ENCODE data around the gene EEF1AKMT2. TPM values are rescaled to one million over a fixed set of nuclear protein-coding genes. Genes with fewer than 3 reads are reported as not detected.

The EEF1AKMT2 gene
- total RNA-seq, 1 experiment from 2014 or later: 13.0 TPM

GRCh38 chr10:124717911-124718741 lies 73.6 kb downstream of the EEF1AKMT2 start:
- no peak for TF ChIP-seq CTCF (IDR thresholded peaks at IDR 0.05; ENCODE audit: unreplicated experiment)
- DNase-seq: peak; percentile 29
- H3K36me3 Mint-ChIP-seq (ENCODE audit: insufficient read depth, unreplicated experiment): peaks cover 6% of the 10 kb centered on the region
- peak overlapping the region; percentile 63 for H3K27ac Mint-ChIP-seq (ENCODE audit: unreplicated experiment)
- H3K27me3 Mint-ChIP-seq (ENCODE audit: unreplicated experiment): no peaks in the 10 kb centered on the region
- peak overlapping the region; percentile 10 for H3K4me3 Mint-ChIP-seq (ENCODE audit: low read depth, unreplicated experiment)
- CTCF ChIA-PET: interaction anchor here (0.6 to 2.4 kb wide), 4 partner anchors 8 to 128 kb away, joined by 3 to 15 read pairs (median 4); no protein-coding TSS in a partner anchor
- no peaks in the 10 kb centered on the region for H3K9me3 Mint-ChIP-seq (ENCODE audit: low read depth, unreplicated experiment)
- no TSS peak for BruUV-seq (replicated peaks)
- H3K4me1 Mint-ChIP-seq (ENCODE audit: low read depth, unreplicated experiment): peaks cover 32% of the 10 kb centered on the region
- intact Hi-C loops (cut with micrococcal nuclease; ENCODE audit: unreplicated experiment): no loop called here

DNA sequence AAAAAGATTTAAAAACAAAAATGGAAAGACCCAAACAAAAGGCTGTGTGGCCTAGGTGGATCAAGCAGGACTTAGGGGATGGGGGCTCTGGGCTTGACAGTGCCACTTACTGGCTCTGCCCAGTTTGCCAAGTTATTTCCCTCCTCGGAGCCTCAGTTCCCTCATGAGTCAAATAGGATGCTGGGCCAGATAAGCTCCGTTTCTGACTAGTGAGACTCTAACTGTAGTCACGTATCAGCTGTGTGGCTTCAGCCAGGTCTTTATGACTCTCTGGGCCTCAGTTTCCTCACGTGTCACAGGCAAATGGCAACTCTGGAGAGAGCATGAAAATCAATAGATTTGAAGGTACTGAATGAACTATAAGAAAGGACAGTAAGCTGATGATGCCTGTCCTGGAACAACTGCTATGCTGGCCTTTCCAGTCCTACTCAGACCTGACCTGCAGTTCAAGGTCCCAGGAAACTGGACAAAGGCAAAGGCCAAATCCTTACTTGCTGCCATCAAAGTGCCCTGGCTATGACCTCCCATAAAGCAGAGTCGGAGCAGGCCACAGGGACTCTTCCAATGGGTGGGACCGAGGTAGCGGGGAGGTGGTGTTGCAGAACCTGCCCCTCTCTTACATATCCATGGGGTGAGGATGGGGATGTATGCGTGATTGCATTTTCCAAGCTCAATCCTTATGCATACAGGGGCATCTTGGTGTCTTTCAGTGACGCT lies 74.5 kb downstream of the EEF1AKMT2 start:
- CTCF ChIA-PET: interaction anchor here (0.5 kb wide), 1 partner anchor 153 kb away, joined by 4 read pairs; no protein-coding TSS in a partner anchor
- H3K27ac Mint-ChIP-seq (ENCODE audit: unreplicated experiment): peak overlapping the region; percentile 63

GRCh38 chr10:124716369-124716768 lies 75.3 kb downstream of the EEF1AKMT2 start:
- BruUV-seq (replicated peaks): no TSS peak
- H3K27ac Mint-ChIP-seq (ENCODE audit: unreplicated experiment): no peak overlapping the region
- intact Hi-C loops (cut with micrococcal nuclease; ENCODE audit: unreplicated experiment): no loop called here

More for the DNA sequence above, 74.5 kb downstream of the EEF1AKMT2 start:
- TF ChIP-seq CTCF (IDR thresholded peaks at IDR 0.05; ENCODE audit: unreplicated experiment): no peak
- Mint-ChIP-seq H3K27me3 (ENCODE audit: unreplicated experiment) (no peaks in the 10 kb centered on the region), H3K36me3 (ENCODE audit: insufficient read depth, unreplicated experiment) (peaks cover 11% of the 10 kb centered on the region), H3K4me3 (ENCODE audit: low read depth, unreplicated experiment) (no peak overlapping the region), H3K4me1 (ENCODE audit: low read depth, unreplicated experiment) (peaks cover 27% of the 10 kb centered on the region), H3K9me3 (ENCODE audit: low read depth, unreplicated experiment) (no peaks in the 10 kb centered on the region)
- no peak for DNase-seq
- intact Hi-C loops (cut with micrococcal nuclease; ENCODE audit: unreplicated experiment): no loop called here
- no TSS peak for BruUV-seq (replicated peaks)

DNA sequence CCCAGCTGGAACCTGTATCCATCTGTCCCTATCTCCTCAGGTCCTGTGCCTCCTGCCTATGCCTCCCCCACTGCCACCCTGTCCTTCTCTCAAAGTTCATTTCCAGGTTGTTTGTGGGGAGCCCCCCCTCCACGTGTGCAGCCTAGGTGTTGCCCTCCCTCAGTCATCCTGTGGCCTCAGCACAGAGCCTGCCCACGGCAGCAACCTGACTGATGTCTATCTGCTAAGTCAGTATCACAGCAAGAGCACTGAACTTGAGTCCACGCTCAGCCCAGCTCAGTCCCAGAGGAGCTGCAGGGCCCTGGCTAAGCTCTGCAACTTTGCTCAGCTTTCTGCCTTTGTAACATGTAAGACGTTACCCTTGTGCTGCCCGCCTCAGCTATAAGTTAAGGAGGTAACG lies 76.2 kb downstream of the EEF1AKMT2 start:
- H3K27me3 Mint-ChIP-seq (ENCODE audit: unreplicated experiment): no peaks in the 10 kb centered on the region
- no peak for DNase-seq
- H3K27ac Mint-ChIP-seq (ENCODE audit: unreplicated experiment): no peak overlapping the region
- CTCF ChIA-PET: no interaction called here
- peaks cover 26% of the 10 kb centered on the region for H3K4me1 Mint-ChIP-seq (ENCODE audit: low read depth, unreplicated experiment)
- H3K9me3 Mint-ChIP-seq (ENCODE audit: low read depth, unreplicated experiment): no peaks in the 10 kb centered on the region
- no peak for TF ChIP-seq CTCF (IDR thresholded peaks at IDR 0.05; ENCODE audit: unreplicated experiment)
- H3K36me3 Mint-ChIP-seq (ENCODE audit: insufficient read depth, unreplicated experiment): peaks cover 11% of the 10 kb centered on the region
- H3K4me3 Mint-ChIP-seq (ENCODE audit: low read depth, unreplicated experiment): no peak overlapping the region
- no TSS peak for BruUV-seq (replicated peaks)
- intact Hi-C loops (cut with micrococcal nuclease; ENCODE audit: unreplicated experiment): no loop called here

More at GRCh38 chr10:124716369-124716768, 75.3 kb downstream of the EEF1AKMT2 start:
- TF ChIP-seq CTCF (IDR thresholded peaks at IDR 0.05; ENCODE audit: unreplicated experiment): no peak
- H3K36me3 Mint-ChIP-seq (ENCODE audit: insufficient read depth, unreplicated experiment): peaks cover 11% of the 10 kb centered on the region
- H3K4me1 Mint-ChIP-seq (ENCODE audit: low read depth, unreplicated experiment): peaks cover 20% of the 10 kb centered on the region
- CTCF ChIA-PET: no interaction called here
- H3K27me3 Mint-ChIP-seq (ENCODE audit: unreplicated experiment): no peaks in the 10 kb centered on the region
- no peaks in the 10 kb centered on the region for H3K9me3 Mint-ChIP-seq (ENCODE audit: low read depth, unreplicated experiment)
- no peak for DNase-seq
- no peak overlapping the region for H3K4me3 Mint-ChIP-seq (ENCODE audit: low read depth, unreplicated experiment)
